Fibroblast of lung (primary cell): ENCODE measurements around the gene FAM13A.

Experiments
- EZH2 ChIP-seq: IDR thresholded peaks from 2 replicates; pipeline ENCODE4 v1.5.1; 2012; ENCODE audit warnings: low read length, control low read depth, mild to moderate bottlenecking; ENCODE audit errors: missing control alignments
- TF ChIP-seq, protein P1 (sequence below), 2 donors: IDR thresholded peaks in 1 of 2; conservative IDR thresholded peaks in 1 of 2; 1 replicate in 1 of 2; 2 replicates in 1 of 2; pipeline ENCODE4 v1.5.1; 2011 to 2012; ENCODE audit warnings: low read length in 2 of 2, control low read depth in 1 of 2, inconsistent platforms in 1 of 2, low read depth in 1 of 2, mild to moderate bottlenecking in 1 of 2

DNA sequence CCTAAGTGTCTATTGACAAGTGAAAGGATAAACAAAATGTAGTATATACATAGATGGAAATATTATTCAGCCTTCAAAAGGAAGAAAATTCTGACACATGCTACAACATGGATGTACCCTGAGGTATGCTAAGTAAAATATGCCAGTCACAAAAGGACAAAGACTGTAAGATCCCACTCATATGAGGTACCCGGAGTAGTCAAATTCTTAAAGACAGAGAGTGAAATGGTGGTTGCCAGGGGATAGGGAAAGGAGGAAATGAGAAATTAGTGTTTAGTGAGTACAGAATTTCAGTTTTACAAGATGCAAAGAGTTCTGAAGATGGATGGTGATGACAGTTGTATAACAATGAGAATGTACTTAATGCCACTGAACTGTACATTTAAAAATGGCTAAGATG is 257.1 kb downstream of the FAM13A start:
- TF ChIP-seq, protein P1, sequence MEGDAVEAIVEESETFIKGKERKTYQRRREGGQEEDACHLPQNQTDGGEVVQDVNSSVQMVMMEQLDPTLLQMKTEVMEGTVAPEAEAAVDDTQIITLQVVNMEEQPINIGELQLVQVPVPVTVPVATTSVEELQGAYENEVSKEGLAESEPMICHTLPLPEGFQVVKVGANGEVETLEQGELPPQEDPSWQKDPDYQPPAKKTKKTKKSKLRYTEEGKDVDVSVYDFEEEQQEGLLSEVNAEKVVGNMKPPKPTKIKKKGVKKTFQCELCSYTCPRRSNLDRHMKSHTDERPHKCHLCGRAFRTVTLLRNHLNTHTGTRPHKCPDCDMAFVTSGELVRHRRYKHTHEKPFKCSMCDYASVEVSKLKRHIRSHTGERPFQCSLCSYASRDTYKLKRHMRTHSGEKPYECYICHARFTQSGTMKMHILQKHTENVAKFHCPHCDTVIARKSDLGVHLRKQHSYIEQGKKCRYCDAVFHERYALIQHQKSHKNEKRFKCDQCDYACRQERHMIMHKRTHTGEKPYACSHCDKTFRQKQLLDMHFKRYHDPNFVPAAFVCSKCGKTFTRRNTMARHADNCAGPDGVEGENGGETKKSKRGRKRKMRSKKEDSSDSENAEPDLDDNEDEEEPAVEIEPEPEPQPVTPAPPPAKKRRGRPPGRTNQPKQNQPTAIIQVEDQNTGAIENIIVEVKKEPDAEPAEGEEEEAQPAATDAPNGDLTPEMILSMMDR (conservative IDR thresholded peaks at IDR 0.05 in 1 of 2, IDR thresholded peaks at IDR 0.05 in 1 of 2; ENCODE audit: low read depth in 1 of 2, low read length in 2 of 2) = no peak
- TF ChIP-seq EZH2 = no peak
